OCI-LY3 (cell line): ENCODE data around the gene TMEM200C.

Experiments
- EZH2phosphoT487 ChIP-seq: fragments of 200-600 bp; shearing (Covaris generic); IDR thresholded peaks from 2 replicates; pipeline ENCODE4 v1.6.1; 2018; ENCODE audit warnings: antibody characterized with exemption, mixed run types, low read depth
- TF ChIP-seq, protein P1 (sequence below): fragments of 200-600, 300-600 bp; sonication (generic); IDR thresholded peaks from 2 replicates; pipeline ENCODE4 v1.5.1; 2014; ENCODE audit warnings: antibody characterized with exemption, low read length, low read depth

DNA sequence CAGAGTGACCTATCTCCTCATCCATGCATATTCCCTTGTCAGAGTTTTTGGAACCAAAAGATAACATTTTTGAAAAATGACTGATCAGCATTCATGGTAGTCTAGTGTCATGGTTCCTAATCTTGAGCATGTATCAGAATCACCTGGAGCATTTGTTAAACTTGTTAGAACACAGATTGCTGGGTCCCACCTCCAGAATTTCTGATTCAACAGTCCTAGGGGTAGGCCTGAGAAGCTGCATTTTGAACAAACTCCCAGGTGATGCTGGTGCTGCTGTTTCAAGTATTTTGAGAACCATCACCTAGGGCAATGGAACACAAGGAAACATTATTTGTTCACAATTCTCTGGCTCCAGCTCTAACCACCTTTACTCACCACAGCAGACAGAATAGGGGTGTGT lies 21.0 kb downstream of the TMEM200C start:
- TF ChIP-seq, protein P1, sequence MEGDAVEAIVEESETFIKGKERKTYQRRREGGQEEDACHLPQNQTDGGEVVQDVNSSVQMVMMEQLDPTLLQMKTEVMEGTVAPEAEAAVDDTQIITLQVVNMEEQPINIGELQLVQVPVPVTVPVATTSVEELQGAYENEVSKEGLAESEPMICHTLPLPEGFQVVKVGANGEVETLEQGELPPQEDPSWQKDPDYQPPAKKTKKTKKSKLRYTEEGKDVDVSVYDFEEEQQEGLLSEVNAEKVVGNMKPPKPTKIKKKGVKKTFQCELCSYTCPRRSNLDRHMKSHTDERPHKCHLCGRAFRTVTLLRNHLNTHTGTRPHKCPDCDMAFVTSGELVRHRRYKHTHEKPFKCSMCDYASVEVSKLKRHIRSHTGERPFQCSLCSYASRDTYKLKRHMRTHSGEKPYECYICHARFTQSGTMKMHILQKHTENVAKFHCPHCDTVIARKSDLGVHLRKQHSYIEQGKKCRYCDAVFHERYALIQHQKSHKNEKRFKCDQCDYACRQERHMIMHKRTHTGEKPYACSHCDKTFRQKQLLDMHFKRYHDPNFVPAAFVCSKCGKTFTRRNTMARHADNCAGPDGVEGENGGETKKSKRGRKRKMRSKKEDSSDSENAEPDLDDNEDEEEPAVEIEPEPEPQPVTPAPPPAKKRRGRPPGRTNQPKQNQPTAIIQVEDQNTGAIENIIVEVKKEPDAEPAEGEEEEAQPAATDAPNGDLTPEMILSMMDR: no peak
- TF ChIP-seq EZH2phosphoT487: no peak
